ENCODE measurements around the gene MYL7.
"Not testable (repeated sequence)": the region's sequence is repeated elsewhere in the genome, so short reads cannot be mapped to it uniquely, and the experiment has no call there.

MYL7 gene

GRCh38 chr7:44132039-44132438 lies 9.1 kb downstream of the MYL7 start:
- Histone ChIP-seq H3K27me3 (ENCODE audit: control insufficient read depth in 2 of 2, insufficient read depth in 2 of 2, low read length in 2 of 2) (no peaks in the 10 kb centered on the region), H3K4me1 (ENCODE audit: control insufficient read depth in 2 of 2, insufficient read depth in 2 of 2, low read length in 2 of 2) (no peaks in the 10 kb centered on the region), H3K27ac (ENCODE audit: low read depth in 2 of 2, low read length in 2 of 2) (no peak overlapping the region), H3K36me3 (ENCODE audit: control insufficient read depth in 2 of 2, insufficient read depth in 2 of 2, low read length in 2 of 2) (no peaks in the 10 kb centered on the region), H3K9ac (ENCODE audit: low read depth in 1 of 2, low read length in 2 of 2) (no peak overlapping the region), H3K4me3 (ENCODE audit: low read length in 2 of 2) (no peak overlapping the region), H3K9me3 (ENCODE audit: control insufficient read depth in 2 of 2, low read length in 2 of 2) (no peaks in the 10 kb centered on the region)

- Histone ChIP-seq H3K4me3 (ENCODE audit: low read length in 2 of 2) (no peak overlapping the region), H3K27me3 (ENCODE audit: control insufficient read depth in 2 of 2, insufficient read depth in 2 of 2, low read length in 2 of 2) (no peaks in the 10 kb centered on the region), H3K9me3 (ENCODE audit: control insufficient read depth in 2 of 2, low read length in 2 of 2) (no peaks in the 10 kb centered on the region), H3K27ac (ENCODE audit: low read depth in 2 of 2, low read length in 2 of 2) (no peak overlapping the region), H3K4me1 (ENCODE audit: control insufficient read depth in 2 of 2, insufficient read depth in 2 of 2, low read length in 2 of 2) (no peaks in the 10 kb centered on the region), H3K36me3 (ENCODE audit: control insufficient read depth in 2 of 2, insufficient read depth in 2 of 2, low read length in 2 of 2) (no peaks in the 10 kb centered on the region), H3K9ac (ENCODE audit: low read depth in 1 of 2, low read length in 2 of 2) (no peak overlapping the region)
Observed at GRCh38 chr7:44131173-44132029, 9.7 kb downstream of the MYL7 start.

DNA sequence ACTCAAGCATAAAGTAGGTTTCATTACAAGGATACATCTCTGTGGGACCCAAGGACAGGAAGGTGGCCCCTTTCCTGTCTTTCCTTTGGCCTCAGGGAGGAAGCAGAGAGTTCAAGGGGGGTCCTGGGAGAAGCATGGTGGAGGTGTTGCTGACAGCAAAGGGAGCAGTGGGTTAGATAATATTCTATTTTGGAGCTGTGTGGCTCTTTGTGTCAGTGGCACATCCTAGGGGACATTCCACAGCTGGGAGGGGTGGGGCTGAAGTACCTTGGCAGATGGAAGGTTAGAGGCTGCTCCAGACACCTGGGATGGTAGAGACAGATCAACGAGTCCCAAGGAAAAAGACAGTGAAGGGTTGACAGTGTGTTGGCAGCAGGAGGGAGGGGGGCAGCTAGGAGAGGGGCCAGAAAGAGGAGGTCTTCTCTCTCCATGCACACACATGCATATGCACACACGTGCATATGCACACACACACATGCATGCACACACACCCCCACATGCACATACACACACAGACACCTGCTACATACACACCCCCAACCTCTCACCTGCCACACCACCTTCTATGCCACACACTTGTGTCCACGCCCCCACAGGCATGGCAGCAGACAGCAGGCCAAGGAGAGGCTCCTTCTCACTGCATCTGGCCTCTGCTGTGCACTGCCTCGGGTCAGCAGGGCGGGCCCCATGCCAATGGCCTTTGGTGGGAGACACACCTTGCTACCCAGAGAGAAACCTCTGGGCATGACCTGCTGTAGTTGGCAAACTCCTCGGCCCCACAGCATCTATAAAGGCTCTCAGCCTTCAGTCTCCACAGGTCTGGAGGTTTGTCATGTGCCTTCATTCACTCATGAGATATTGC lies 12.2 kb downstream of the MYL7 start:
- Histone ChIP-seq H3K9me3 (ENCODE audit: control insufficient read depth in 2 of 2, low read length in 2 of 2) (no peaks in the 10 kb centered on the region), H3K36me3 (ENCODE audit: control insufficient read depth in 2 of 2, insufficient read depth in 2 of 2, low read length in 2 of 2) (no peaks in the 10 kb centered on the region), H3K4me3 (ENCODE audit: low read length in 2 of 2) (no peak overlapping the region), H3K27me3 (ENCODE audit: control insufficient read depth in 2 of 2, insufficient read depth in 2 of 2, low read length in 2 of 2) (no peaks in the 10 kb centered on the region), H3K27ac (ENCODE audit: low read depth in 2 of 2, low read length in 2 of 2) (no peak overlapping the region), H3K4me1 (ENCODE audit: control insufficient read depth in 2 of 2, insufficient read depth in 2 of 2, low read length in 2 of 2) (peaks cover 0 to 1% of the 10 kb centered on the region in 2 donors), H3K9ac (ENCODE audit: low read depth in 1 of 2, low read length in 2 of 2) (no peak overlapping the region)

DNA sequence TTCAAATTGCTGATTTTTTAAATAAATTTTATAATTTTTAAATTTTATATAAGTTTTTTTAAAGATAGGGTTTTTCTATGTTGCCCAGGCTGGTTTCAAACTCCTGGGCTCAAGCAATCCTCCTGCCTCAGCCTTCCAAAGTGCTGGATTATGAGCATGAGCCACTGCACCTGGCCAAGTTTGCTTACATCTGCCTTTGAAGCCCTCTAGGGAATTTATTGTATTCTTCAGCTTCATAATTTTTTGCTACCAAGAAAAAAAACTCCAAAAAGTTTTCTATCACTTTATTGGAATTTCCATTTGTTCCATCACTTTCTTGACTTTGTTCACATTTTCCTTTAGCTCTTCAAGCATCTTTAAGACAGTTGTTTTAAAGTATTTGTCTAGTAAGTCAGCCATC lies 14.0 kb downstream of the MYL7 start:
- no peak overlapping the region for H3K4me3 ChIP-seq (ENCODE audit: low read length in 2 of 2)
- no peak overlapping the region for H3K27ac ChIP-seq (ENCODE audit: low read depth in 2 of 2, low read length in 2 of 2)
- H3K9me3 ChIP-seq (ENCODE audit: control insufficient read depth in 2 of 2, low read length in 2 of 2): no peaks in the 10 kb centered on the region
- no peak overlapping the region for H3K9ac ChIP-seq (ENCODE audit: low read depth in 1 of 2, low read length in 2 of 2)
- peaks cover 4 to 8% of the 10 kb centered on the region in 2 donors for H3K4me1 ChIP-seq (ENCODE audit: control insufficient read depth in 2 of 2, insufficient read depth in 2 of 2, low read length in 2 of 2)
- no peaks in the 10 kb centered on the region for H3K27me3 ChIP-seq (ENCODE audit: control insufficient read depth in 2 of 2, insufficient read depth in 2 of 2, low read length in 2 of 2)
- no peaks in the 10 kb centered on the region for H3K36me3 ChIP-seq (ENCODE audit: control insufficient read depth in 2 of 2, insufficient read depth in 2 of 2, low read length in 2 of 2)

DNA sequence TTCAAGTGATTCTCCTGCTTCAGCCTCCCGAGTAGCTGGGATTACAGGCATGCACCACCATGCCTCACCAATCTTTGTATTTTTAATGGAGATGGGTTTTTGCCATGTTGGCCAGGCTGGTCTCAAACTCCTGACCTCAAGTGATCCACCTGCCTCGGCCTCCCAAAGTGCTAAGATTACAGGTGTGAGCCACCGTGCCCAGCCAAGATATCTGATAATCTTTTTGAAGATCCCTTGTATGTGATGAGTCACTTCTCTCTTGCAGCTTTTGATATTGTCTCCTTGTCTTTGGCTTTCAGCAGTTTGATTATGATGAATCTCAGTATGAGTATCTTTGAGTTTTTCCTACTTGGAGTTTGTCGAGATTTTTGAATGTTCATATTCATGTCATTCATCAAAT lies 14.6 kb downstream of the MYL7 start:
- H3K4me3 ChIP-seq (ENCODE audit: low read length in 2 of 2); H3K36me3 ChIP-seq (ENCODE audit: control insufficient read depth in 2 of 2, insufficient read depth in 2 of 2, low read length in 2 of 2); H3K4me1 ChIP-seq (ENCODE audit: control insufficient read depth in 2 of 2, insufficient read depth in 2 of 2, low read length in 2 of 2); H3K27me3 ChIP-seq (ENCODE audit: control insufficient read depth in 2 of 2, insufficient read depth in 2 of 2, low read length in 2 of 2); H3K9ac ChIP-seq (ENCODE audit: low read depth in 1 of 2, low read length in 2 of 2); H3K9me3 ChIP-seq (ENCODE audit: control insufficient read depth in 2 of 2, low read length in 2 of 2); H3K27ac ChIP-seq (ENCODE audit: low read depth in 2 of 2, low read length in 2 of 2): not testable (repeated sequence)

GRCh38 chr7:44124822-44125202 lies 16.3 kb downstream of the MYL7 start:
- peaks cover 3 to 7% of the 10 kb centered on the region in 2 donors for H3K36me3 ChIP-seq (ENCODE audit: control insufficient read depth in 2 of 2, insufficient read depth in 2 of 2, low read length in 2 of 2)
- no peak overlapping the region for H3K4me3 ChIP-seq (ENCODE audit: low read length in 2 of 2)
- no peak overlapping the region for H3K9ac ChIP-seq (ENCODE audit: low read depth in 1 of 2, low read length in 2 of 2)
- no peak overlapping the region for H3K27ac ChIP-seq (ENCODE audit: low read depth in 2 of 2, low read length in 2 of 2)
- H3K27me3 ChIP-seq (ENCODE audit: control insufficient read depth in 2 of 2, insufficient read depth in 2 of 2, low read length in 2 of 2): no peaks in the 10 kb centered on the region
- no peaks in the 10 kb centered on the region for H3K9me3 ChIP-seq (ENCODE audit: control insufficient read depth in 2 of 2, low read length in 2 of 2)
- peaks cover 4 to 8% of the 10 kb centered on the region in 2 donors for H3K4me1 ChIP-seq (ENCODE audit: control insufficient read depth in 2 of 2, insufficient read depth in 2 of 2, low read length in 2 of 2)

DNA sequence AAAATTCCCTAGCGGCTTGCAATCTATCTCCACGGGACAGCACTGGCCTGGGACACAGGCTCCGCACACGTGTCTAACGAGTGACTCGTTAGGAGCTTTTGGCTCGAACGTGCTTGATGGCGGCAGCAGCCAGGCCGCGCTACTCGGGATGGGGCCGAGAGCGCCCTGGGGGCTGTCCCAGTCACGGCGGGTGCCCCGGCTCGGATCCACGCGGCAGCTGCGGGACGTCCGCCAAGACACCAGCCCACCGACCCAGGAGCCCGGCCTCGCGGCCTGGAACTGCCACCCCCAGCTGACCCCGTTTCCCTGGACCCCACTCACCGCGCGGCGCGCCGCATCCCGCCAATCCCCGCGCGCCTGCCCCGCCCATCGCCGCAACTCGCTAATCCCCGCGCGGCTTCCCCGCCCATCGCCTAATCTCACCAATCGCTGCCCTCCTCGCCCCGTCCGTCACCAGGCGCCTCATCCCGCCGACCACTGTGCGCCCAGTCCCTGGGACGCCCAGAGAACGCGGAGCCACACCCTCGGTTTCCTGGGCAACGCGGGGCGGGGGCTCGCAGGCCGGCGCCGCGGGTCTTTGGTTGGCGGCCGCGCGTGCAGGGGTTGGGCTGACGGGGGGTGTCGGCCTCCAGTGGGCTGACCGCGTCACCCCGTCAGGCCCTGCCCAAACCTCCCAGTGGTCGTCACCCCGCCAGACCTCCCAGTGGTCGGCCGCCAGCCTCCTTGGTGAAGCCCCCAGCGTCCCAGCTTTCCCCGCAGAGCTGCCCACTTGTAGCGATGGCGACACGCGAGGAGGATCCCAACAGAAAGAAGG lies 17.7 kb downstream of the MYL7 start, which contains the start of gene POLD2:
Gene POLD2, minus strand, starts transcription at position 359 of the 814 bp plus-strand sequence. CDS start 1,495 bp downstream, outside the sequence.
- Histone ChIP-seq H3K27ac (ENCODE audit: low read depth in 2 of 2, low read length in 2 of 2) (peak within 1 kb of the TSS; percentile 74 to 78), H3K9me3 (ENCODE audit: control insufficient read depth in 2 of 2, low read length in 2 of 2) (no peaks in the 10 kb centered on the region), H3K9ac (ENCODE audit: low read depth in 1 of 2, low read length in 2 of 2) (peak within 1 kb of the TSS; percentile 76 to 80), H3K36me3 (ENCODE audit: control insufficient read depth in 2 of 2, insufficient read depth in 2 of 2, low read length in 2 of 2) (peaks cover 5 to 7% of the 10 kb centered on the region in 2 donors), H3K27me3 (ENCODE audit: control insufficient read depth in 2 of 2, insufficient read depth in 2 of 2, low read length in 2 of 2) (no peaks in the 10 kb centered on the region), H3K4me1 (ENCODE audit: control insufficient read depth in 2 of 2, insufficient read depth in 2 of 2, low read length in 2 of 2) (peaks cover 4 to 8% of the 10 kb centered on the region in 2 donors), H3K4me3 (ENCODE audit: low read length in 2 of 2) (peak within 1 kb of the TSS; percentile 81 to 92)

DNA sequence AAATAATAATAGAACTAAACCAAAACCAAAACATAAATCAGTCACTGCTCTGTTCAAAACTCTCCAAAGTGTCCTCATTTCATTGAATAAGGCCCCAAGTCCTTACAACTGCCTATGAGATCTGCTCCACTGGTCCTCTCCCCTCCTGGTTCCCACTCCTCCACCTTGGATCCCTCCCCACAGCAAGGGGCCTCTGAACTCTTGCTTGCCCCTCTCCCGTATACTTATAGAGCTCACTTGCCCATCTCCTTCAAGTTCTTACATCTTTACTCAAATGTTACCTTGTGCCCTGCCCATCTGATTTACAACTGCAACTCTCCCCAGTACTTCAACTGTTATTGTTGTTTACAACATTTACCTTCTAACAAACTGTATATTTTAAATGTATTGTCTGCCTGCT lies 18.6 kb downstream of the MYL7 start:
- H3K4me3 ChIP-seq (ENCODE audit: low read length in 2 of 2): peak overlapping the region; percentile 81 to 92
- H3K36me3 ChIP-seq (ENCODE audit: control insufficient read depth in 2 of 2, insufficient read depth in 2 of 2, low read length in 2 of 2): peaks cover 5 to 12% of the 10 kb centered on the region in 2 donors
- H3K9ac ChIP-seq (ENCODE audit: low read depth in 1 of 2, low read length in 2 of 2): peak overlapping the region; percentile 43 to 80
- peaks cover 4 to 8% of the 10 kb centered on the region in 2 donors for H3K4me1 ChIP-seq (ENCODE audit: control insufficient read depth in 2 of 2, insufficient read depth in 2 of 2, low read length in 2 of 2)
- no peaks in the 10 kb centered on the region for H3K9me3 ChIP-seq (ENCODE audit: control insufficient read depth in 2 of 2, low read length in 2 of 2)
- no peak overlapping the region for H3K27ac ChIP-seq (ENCODE audit: low read depth in 2 of 2, low read length in 2 of 2)
- no peaks in the 10 kb centered on the region for H3K27me3 ChIP-seq (ENCODE audit: control insufficient read depth in 2 of 2, insufficient read depth in 2 of 2, low read length in 2 of 2)

DNA sequence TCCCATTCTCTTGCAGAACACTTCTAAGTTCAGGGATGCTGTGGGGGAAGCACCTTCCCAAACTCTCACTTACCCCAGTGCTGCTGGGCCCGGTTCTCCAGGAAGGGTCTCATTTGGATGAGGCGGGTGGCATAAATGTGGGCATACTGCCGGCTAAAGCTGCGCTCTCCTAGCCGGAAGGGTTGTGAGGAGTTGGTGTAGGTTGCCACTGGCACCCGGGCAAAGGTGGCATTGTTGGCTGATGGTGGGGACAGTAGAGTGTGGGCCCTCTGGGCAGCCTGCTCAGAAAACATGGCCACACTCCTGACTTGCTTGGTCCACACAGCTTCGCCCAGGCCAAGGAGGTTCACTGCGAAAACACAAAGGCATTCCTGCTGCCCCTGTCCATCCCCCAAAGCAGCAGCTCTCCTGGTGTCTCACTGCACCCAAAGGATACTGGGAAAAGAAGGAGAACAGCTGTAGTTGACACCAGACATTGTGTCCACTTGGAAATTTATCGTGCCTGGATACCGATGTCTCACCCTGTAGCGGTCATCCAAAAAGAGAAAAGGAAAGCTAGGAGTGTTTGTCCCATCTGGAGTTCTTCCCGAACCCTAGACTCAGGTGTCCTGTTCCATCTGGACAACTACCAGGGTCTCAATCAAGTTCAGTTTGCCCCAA lies 19.2 kb downstream of the MYL7 start:
- Histone ChIP-seq H3K4me1 (ENCODE audit: control insufficient read depth in 2 of 2, insufficient read depth in 2 of 2, low read length in 2 of 2) (peaks cover 4 to 8% of the 10 kb centered on the region in 2 donors), H3K27me3 (ENCODE audit: control insufficient read depth in 2 of 2, insufficient read depth in 2 of 2, low read length in 2 of 2) (no peaks in the 10 kb centered on the region), H3K9me3 (ENCODE audit: control insufficient read depth in 2 of 2, low read length in 2 of 2) (no peaks in the 10 kb centered on the region), H3K27ac (ENCODE audit: low read depth in 2 of 2, low read length in 2 of 2) (no peak overlapping the region), H3K36me3 (ENCODE audit: control insufficient read depth in 2 of 2, insufficient read depth in 2 of 2, low read length in 2 of 2) (peaks cover 5 to 15% of the 10 kb centered on the region in 2 donors), H3K4me3 (ENCODE audit: low read length in 2 of 2) (no peak overlapping the region), H3K9ac (ENCODE audit: low read depth in 1 of 2, low read length in 2 of 2) (no peak overlapping the region)

Data from mucosa of rectum (tissue), 2 donors.